ENCODE data around the gene HNRNPK.
A peak's percentile ranks its signal among the peaks of the same experiment; 100 is the strongest.

The HNRNPK gene

DNA sequence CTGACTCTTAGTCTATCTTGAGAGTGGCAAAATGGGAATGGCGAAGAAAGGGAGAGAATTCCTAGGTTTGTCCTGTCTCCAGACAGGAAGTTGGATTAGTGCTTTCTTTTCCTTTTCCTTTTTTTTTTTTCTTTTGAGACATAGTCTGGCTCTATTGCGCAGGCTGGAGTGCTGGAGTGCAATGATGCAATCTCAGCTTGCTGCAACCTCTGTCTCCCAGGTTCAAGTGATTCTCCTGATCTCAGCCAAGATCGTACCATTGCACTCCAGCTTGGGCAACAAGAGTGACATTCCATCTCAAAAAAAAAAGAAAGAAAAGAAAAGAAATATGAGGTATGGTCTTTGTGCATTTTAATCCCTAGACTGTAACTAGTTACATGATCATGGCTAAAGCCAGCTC is 46.2 kb downstream of the HNRNPK start:
- no peak for DNase-seq (ENCODE audit: low read depth)

DNA sequence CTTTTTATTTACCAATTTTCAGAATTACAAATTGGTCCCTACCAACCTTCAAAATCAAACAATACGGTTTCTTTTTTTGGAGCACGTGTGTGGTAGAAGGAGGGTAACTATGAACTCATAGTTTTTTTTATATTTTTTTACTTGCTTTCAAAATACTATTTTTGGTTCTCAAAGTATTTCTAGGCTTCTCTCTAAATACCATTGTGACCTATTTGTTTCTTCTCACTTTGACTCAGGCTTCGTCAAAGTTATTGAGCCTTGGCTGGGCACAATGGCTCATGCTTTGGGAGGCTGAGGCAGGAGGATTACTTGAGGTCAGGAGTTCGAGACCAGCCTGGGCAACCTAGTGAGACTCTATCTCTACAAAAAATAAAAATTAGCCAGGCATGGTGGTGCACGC is 47.2 kb downstream of the HNRNPK start:
- DNase-seq (ENCODE audit: low read depth), result no peak

DNA sequence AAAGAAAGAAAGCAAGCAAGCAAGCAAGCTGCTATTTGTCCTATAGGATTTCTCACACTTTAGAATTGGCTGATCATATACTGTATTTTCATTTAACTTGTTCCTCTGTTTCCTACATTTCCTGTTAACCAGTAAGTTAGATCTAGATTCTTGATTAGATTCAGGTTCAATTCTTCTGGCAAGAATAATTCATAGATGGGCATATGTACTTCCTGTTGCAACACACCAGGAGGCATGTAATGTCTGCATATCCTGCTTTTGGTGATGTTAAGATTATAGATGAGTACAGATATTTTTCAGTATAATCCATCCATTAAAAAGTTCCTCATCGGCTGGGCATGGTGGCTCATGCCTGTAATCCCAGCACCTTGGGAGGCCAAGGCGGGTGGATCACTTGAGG is 48.0 kb downstream of the HNRNPK start:
- no peak for DNase-seq (ENCODE audit: low read depth)

- no peak for DNase-seq (ENCODE audit: low read depth)
These were observed 49.1 kb downstream of the HNRNPK start for GRCh38 chr9:83930881-83931280.

- no peak for DNase-seq (ENCODE audit: low read depth)
These were observed 52.4 kb downstream of the HNRNPK start for GRCh38 chr9:83927591-83927990.

DNA sequence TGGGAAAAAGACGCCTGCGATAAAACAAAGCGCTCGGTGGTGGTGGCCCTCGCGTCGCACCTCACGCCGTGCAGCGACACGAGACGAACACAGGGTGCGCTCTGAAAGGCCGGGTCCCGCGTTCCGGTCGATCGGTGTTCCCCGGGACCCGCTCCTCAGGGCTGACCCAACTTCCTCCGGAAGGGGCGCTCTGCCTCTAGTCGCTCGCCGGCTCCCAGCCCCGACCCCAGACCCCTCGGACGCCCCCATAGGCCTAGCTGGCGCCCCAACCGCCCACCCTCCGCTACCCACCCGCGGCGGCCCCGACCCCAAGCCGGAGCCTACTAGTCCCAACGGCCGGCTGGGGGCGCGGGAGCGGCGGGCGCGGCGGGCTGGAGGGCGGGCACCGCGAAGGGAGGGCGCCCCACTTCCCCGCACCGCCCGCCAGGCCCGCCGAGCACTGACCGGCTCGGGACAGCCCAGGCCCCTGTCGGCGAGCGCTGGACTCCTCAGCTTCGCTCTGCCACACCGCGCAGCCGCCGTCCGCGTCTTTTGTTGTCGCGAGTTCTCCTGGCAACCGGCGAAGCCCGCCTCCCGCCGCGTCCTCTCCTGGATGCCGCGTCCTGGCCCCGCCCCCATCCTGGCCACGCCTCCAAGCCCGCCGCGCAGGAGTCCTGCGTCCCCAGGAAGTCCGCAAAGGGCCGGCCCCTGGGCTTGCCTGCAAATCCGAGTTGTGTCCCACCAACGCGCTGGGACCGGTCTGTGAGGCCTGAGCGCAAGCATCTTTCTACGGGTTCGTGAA is 58.9 kb downstream of the HNRNPK start, which contains the start of gene KIF27:
Gene KIF27 (minus strand): TSS at position 506 of the 781 bp plus-strand sequence. CDS start 5,841 bp downstream, outside the sequence.
- peak; percentile 96 for DNase-seq (ENCODE audit: low read depth)

- no peak for DNase-seq (ENCODE audit: low read depth)
These were observed 59.5 kb downstream of the HNRNPK start for GRCh38 chr9:83920469-83920926.

DNA sequence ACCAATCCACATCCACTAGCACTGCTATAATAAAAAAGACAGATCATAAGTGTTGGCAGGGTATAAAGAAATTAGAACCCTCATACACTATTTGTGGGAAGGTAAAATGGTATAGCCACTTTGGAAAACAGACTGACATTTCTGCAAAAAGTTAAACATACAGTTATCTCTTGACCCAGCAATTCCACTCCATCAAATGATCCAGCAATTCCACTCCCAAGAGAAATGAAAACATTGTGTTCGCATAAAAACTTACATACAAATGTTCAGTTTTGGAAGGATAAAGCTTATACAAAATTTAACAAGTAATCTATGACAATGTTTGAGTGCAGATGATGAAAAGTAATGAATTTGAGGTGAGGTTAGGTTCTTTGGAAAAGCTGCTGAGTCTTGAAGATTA is 60.9 kb downstream of the HNRNPK start:
- no peak for DNase-seq (ENCODE audit: low read depth)
